Cerebellar nuclear complex (tissue), 1 donor: ENCODE measurements around the gene TRNP1.

Experiments used
- DNase-seq, 2 experiments: peaks; one replicate each; lab custom pipeline; 2025; lab: John Stamatoyannopoulos, UW

Gene TRNP1

DNA sequence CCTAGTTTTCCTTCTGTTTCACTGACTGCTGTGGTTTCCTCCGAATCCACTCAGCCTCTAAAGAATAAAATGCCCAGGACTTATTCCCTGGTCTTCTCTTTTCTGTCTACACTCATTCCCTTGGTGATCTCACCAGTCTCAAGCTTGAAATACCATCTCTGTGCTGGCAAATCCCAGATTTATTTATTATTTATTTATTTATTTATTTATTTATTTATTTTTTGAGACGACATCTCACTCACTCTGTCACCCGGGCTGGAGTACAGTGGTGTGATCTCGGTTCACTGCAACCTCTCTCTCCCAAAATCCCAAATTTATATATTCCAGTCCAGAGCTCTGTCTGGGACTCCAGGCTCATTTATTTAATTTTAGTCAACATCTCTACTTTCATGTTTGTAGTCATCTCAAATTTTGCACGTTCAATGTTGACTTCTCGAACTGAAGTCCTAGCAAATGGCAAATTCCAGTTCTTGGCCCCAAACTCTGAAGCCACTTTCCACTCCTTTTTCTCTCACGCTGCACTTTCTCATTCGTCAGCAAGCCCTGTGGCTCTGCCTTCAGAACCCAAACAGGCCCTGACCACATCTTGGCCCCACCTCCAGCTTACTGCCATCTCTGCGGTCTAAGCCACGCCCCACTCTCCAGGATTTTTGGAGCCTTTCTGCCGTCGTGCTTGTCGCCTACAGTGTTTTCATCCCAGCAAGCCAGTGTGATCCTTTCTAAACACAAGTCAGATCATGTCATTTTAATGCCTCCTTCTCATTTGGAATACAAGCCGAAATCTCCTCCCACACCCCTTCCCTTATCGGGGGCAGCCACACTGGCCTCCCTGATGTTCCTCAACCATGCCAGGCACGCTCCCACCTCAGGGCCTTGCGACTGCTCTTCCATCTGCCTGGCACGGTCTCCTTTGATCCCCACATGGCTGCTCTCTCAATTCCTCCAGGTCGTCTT is 33.4 kb downstream of the TRNP1 start:
- peak in 1 of 2 experiments; percentile 9 for DNase-seq

DNA sequence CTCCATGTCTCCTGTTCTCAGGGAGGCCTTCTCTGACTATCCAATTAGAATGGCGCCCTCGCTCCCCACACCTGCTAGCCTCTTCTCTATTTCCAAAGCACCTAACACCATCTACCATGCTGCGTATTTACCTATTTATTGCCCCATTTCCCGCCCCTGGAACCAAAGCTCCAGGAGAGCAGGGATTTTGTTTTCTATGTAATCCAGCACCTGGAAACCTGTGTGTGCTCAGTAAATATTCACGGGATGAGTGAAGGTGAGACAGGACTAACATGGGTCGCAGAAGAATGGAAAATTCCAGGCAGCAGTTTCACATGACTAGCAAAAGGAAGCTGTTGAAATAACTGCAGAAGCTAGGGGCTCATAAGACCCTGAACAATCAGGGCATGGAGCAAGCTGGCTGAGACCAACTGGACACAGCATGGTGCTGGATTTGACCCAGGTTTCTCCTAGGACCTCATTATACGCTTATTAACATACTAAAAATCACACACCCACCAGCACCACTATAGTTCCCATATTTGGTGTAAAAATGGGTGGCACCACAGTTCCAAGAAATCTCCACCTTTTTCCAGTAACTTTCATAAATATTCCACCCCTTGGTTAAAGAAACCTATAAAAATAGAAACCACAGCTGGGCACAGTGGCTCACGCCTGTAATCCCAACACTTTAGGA is 34.2 kb downstream of the TRNP1 start:
- no peak for DNase-seq

DNA sequence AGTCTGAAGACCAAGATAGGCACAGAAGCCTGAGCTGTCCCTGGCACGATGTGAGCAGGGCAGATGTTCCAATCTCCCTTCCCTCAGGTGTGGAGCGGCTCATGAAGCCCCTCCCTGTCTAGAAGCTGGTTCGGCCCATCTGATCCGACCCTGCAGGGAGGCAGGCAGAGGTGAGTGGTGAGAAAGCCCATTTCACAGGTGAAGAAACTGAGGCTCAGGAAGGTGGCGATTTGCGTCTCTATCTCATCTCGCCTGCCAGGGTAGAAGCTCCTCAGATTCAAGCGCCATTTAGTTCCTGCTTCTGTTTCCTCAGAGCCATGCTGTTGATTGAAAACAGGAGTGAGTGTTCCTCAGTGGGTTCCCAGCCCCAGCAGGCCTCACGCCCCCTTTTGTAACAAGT is 36.0 kb downstream of the TRNP1 start:
- no peak for DNase-seq

DNA sequence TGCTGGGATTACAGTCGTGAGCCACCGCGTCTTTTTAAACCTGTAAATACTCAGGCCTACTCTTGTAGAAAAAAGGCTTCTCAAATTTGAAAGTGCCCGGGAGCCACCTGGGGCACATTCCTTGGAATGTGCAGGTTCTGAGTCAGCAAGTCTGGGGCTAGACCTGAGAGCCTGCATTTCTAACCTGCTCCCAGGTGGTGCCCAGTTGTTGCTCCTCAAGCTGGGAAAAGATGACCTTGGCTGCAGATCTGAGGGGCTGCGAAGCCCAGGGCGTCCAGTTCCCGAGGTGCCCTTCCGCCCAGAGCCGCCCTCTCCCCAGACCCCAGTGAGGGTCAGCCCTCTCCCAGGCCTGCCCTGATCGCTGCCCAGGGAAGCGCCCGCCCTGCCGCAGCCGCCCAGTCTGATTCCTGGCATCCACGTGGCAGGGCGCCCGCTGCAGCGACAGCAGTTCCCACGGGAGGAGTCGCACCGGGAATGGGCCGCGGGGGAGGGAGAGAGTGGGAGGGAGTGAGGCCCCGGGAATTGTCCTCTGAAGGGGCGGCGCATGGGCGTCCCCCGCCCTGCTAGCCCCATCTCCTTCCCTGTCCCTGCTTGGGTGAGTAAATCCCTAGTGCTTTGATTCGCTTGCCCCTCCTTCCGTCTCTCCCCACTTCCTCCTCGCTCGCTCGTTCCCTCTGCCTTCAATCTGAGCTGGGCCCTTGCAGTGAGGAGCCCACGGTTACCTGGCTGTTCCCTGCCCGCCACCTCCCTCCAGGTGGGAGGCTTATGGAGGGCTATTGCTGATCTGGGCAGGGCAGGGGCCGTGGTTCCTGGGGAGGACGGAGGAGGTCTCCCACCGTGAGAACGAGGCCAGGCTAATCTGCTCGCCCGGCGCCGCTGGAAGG is 38.0 kb downstream of the TRNP1 start:
- no peak for DNase-seq

DNA sequence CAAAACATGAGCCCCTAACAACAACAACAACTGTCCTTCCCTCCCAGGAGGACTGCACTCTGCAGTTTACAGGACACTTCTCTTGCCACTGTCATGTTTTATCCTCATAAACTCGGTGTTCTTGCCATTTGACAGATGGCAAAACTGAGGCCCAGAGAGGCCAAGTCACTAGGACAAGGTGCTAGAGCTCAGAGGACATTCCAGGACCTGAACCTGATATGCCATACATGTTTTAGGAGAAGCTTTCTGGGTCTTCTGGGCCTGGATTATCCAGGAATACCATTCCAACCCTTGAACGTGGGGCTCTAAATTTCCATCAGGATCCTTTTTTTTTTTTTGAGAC is 38.6 kb downstream of the TRNP1 start:
- DNase-seq = no peak

DNA sequence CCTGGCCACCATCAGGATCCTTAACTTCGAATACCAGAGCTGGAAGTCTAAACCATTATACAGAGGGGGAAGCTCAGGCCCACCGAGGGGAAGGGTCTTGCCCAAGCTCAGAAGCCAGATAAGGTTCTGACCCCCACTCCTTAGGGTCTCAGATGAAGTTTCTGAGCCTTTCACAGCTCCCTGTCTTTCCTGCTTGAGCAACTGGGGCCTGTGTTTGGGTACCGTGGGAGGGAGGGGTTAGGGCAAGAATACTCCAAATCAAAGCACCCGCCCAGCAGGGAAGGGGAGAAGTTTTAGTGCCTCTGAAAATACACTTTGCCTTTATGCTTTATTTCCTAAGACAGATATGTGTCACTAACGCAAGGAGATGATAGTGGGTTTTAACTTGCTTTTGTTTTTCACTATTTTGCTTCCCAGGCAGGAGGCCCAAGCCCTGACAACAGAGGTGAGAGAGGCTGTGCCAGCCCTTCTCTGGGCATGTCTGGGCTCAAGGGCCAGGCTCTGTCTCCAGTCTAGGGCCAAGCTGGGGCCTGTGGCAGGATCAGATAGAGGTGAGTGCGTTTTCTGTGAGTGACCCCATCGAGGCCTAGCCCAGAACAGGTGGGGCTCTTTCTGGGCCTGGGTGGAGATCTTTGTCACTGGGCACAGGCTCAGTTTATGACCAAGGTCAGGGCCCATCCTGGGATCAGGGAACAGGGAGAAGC is 39.7 kb downstream of the TRNP1 start:
- no peak for DNase-seq

DNA sequence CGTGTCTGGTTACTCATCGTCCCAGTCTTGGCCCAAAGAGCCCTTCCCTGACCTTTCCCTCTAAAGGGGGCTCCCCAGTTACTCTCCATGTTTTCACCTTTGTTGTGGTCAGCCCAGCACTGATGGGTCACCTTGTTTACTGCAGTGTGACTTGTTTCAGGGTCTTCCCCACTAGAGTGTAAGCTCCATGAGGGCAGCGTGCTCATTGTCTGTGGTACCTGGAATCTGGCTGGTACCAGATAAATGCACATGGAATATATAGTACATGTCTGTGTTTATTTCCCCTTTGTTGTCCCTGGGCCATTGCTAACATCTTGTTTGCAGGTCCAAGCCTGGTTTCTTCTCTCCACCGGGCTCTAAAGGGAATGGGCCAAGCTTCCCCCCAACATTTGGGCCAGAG is 41.9 kb downstream of the TRNP1 start:
- DNase-seq = no peak

DNA sequence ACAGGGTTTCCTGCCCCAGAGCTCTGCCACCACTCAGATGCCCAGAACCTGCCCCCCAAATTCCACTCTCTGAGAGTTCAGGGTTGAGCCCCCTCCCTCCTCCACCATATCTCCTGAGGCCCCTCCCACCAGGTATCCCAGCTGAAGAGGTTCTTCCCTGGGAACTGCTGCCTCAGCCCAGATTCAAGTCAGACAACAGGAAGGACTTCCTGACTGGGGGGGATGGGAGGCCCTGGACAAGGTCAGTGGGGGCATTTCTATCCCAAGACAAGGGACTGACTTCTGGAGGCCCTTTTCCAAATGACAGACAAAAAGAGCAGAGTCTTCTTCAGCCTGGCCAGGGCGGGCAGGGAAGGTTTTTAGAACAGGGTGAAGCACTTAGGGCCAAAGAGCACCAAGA is 43.2 kb downstream of the TRNP1 start:
- no peak for DNase-seq

DNA sequence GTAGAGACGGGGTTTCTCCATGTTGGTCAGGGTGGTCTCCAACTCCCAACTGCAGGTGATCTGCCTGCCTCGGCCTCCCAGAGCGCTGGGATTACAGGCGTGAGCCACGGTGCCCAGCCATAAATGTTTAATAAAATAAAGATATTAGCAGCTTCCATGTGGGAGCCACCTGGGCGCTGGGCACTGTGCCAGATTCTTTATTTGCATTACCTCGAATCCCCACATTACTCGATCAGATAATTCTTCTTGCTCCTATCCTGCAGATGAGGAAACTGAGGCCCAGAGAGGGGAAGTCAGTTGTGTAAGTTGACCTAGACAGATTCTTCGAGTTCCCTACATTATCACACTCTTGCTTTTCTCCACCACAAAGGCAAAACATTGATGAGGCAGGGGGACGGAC is 44.0 kb downstream of the TRNP1 start:
- DNase-seq = no peak

DNA sequence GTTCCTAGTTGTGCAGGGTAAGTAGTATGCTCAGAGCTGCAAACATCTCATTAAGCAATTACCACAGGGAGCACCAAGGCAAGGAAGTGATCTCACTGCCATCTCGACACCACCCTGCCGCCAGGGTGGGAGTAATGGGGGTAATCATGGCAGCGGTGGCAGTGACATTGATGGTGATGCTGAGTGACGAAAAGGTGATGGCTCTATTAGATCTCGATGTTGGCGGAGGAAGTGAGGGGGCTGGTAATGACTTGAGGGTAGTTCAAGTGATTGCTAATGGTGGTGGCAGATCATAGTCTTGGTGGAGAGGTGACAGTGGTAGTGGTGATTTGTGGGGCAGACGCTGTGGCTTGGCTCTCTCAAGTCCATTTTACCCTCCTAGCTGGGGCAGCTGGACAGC is 44.5 kb downstream of the TRNP1 start:
- DNase-seq = no peak

DNA sequence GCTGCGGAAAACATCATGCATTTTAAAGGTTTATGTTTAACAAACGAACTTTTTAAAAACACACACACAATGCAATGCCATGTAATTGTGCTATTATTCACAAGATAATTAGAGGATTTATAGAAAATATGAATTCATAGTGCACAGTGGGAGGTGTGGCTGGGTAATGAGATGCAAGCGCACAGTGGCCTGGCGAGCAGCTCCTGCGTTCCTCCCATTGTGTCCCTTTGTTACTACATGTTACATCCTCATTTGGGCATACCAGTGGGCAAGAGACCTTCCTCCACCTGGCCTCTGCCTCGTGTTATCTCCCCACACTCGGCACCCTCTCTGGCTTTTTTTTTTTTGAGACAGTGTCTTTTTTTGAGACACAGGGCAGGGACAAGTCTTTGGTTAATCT is 49.2 kb downstream of the TRNP1 start:
- DNase-seq = no peak

DNA sequence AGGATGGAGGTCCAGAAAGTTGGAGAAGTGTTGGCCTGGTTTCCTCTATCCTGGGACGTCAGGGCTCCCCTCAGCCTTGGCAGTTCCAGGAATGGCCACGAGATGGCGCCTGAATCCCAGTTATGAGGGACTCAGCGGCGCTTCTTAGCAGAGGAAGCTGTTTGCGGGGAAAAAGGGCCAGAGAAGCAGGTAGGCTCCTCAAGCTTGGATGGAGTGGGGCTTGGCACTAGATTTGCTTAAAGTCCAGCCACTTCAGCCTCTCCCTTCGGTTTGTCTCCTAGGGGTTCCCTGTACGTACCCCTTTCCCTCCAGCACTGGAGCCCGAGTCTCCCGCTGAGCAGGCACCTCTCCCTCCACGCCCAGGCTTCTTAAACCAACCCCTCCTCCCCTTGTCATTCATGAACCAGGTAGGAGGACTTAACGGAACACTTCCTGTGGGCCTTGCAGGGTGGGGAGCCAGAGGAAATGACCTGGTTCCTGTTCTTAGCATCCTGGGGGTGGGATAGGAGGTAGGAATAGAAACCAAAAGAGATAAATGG is 51.2 kb downstream of the TRNP1 start:
- DNase-seq = peak in 1 of 2 experiments; percentile 46

DNA sequence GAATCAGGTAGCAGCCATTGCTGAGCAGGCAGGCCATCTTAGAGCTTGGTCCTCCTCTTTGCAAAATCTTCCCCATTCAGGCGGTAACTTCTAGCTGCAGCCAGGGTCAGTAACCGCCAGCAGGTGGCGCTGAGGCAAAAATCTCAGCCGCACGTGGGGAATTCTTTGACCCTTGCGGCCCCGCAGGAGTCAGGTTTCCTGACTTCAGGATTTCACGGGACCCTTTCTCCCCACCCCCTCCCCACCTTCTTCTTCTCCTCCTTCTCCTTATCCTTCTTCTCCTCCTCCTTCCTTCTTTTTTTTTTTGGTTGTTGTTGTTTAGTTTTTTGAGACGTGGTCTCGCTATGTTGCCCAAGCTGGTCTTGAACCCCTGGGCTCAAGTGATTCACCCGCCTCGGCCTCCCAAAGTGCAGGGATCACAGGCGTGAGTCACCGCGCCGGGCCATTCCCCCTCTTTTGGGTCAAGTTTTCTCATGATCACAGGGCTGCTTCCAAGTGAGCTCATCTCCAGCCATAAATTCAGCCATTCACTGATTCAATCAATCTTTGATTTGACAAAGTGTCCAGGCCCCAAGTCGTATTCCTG is 52.6 kb downstream of the TRNP1 start:
- no peak for DNase-seq

DNA sequence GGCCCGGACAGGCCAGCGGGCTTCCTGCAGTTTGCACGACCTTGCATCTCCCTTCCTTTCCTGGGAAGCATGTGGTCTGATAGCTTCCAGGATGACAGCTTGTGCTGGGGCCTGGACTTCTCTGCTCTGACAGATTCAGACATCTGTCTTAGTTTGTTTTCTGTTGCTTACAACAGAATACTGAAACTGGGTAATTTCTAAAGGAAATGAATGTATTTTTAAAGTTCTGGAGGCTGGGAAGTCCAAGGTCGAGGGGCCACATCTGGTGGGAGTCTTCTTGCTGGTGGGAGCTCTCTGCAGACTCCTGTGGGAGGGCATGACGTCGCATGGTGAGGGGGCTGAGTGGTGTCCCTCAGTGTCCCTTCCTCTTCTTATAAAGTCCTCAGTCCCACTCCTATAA is 54.4 kb downstream of the TRNP1 start:
- DNase-seq = no peak

DNA sequence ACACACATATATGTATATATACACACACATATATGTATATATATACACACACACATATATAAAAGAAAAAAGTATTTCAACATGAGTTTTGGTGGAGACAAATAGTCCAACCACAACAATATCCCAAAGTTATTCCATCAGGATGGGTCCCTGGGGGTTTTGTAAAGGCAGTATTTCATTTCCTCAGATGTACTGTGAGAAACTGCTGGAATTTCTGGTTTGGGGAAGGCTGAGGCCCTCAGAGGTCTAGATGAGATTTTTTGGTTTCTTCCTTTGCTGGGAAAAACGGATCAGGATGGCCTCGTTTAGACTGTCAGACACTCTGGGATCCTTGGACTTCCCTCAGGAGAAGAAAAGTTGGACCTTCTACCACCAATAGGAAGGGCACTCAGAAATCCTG is 55.6 kb downstream of the TRNP1 start:
- no peak for DNase-seq

DNA sequence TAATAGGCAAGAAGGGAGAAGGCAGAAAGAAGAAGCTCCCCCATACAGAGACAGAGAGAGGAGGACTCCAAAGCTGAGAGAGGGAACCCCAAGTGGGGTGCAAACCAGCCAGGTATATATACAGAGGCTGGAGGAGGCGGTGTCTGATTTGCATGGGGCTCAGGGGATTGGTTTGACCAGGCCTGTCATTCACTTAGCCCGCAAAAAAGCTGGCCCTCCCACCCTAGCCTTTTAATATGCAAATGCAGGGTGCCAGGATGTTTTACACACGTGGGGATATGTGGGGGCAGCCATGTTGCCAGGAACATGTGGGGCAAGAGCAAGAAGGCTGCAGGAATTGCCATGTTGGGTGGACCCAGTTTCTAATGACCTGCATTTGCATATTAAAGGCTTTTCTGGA is 56.1 kb downstream of the TRNP1 start:
- DNase-seq = no peak
